OCI-LY3 (cell line): ENCODE results near the gene SNX13.
A peak's percentile ranks its signal among the peaks of the same experiment; 100 is the strongest.

Experiments used
- H2AFZ ChIP-seq: fragments of 200-600, 300-600 bp; shearing (Covaris generic); 2 replicates; pipeline ENCODE4 v1.6.0; 2014; ENCODE audit warnings: antibody characterized with exemption, low read depth, low read length
- H3K27ac ChIP-seq: fragments of 200-600, 300-600 bp; sonication (generic); 2 replicates; pipeline ENCODE4 v1.5.1; 2014; ENCODE audit warnings: mild to moderate bottlenecking, low read length, moderate library complexity, mixed read lengths
- H3K27me3 ChIP-seq: fragments of 200-600, 300-600 bp; sonication (generic); 2 replicates; pipeline ENCODE4 v1.6.1; 2014; ENCODE audit warnings: low read depth, low read length, mixed read lengths
- H3K36me3 ChIP-seq: fragments of 200-600, 300-600 bp; sonication (generic); replicated peaks from 2 replicates; pipeline ENCODE3; 2014; ENCODE audit warnings: low read depth, low read length, mixed read lengths
- H3K4me1 ChIP-seq: fragments of 300-600, 200-600 bp; sonication (generic); 2 replicates; pipeline ENCODE4 v1.6.1; 2014; ENCODE audit warnings: low read length, mixed read lengths
- H3K4me2 ChIP-seq: fragments of 200-600, 300-600 bp; sonication (generic); 2 replicates; pipeline ENCODE4 v1.6.1; 2014; ENCODE audit warnings: low read length, mixed read lengths
- H3K4me3 ChIP-seq: fragments of 300-600, 200-600 bp; sonication (generic); 2 replicates; pipeline ENCODE4 v1.5.1; 2014; ENCODE audit warnings: antibody characterized with exemption, mild to moderate bottlenecking, low read length, moderate library complexity
- H3K79me2 ChIP-seq: fragments of 300-600, 200-600 bp; shearing (Covaris generic); 2 replicates; pipeline ENCODE4 v1.6.1; 2014; ENCODE audit warnings: mild to moderate bottlenecking, low read length, mixed read lengths
- H3K9ac ChIP-seq: fragments of 300-600, 200-600 bp; shearing (Covaris generic); 2 replicates; pipeline ENCODE4 v1.6.0; 2014; ENCODE audit warnings: mild to moderate bottlenecking, low read length, moderate library complexity
- H3K9me3 ChIP-seq: fragments of 200-600, 300-600 bp; shearing (Covaris generic); 2 replicates; pipeline ENCODE4 v1.6.1; 2014; ENCODE audit warnings: low read length, mixed read lengths; ENCODE audit not compliant: insufficient read depth
- H4K20me1 ChIP-seq: fragments of 200-600, 300-600 bp; sonication (generic); 2 replicates; pipeline ENCODE4 v1.6.1; 2016; ENCODE audit warnings: low read length, mixed read lengths; ENCODE audit not compliant: insufficient read depth
- EZH2phosphoT487 ChIP-seq: fragments of 200-600 bp; shearing (Covaris generic); IDR thresholded peaks from 2 replicates; pipeline ENCODE4 v1.6.1; 2018; ENCODE audit warnings: antibody characterized with exemption, mixed run types, low read depth
- TF ChIP-seq, protein P1 (sequence below): fragments of 200-600, 300-600 bp; sonication (generic); IDR thresholded peaks from 2 replicates; pipeline ENCODE4 v1.5.1; 2014; ENCODE audit warnings: antibody characterized with exemption, low read length, low read depth

SNX13 gene

DNA sequence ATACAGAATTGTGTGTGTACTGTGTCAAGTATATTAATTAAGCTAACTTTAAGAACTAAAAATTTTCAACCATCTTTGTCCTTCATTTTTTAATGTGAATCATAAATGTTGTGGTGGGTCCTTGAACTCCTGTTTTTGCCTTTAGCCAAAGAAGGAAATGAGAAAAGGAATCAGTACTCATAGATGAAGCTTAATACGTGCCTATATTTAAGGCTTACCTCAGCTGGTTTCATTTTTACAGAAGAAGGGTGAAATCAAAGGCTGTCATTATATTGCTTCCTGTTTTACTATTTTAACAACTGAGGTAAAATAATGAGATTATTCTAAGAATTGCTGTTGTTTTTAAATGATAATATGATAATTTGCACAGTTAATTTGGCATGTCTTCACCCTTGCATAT lies 6.3 kb upstream of the SNX13 start:
- Histone ChIP-seq H3K27me3 (no peaks in the 10 kb centered on the region; the same call in 1 of the 2 replicates), H3K79me2 (no peaks in the 10 kb centered on the region), H2AFZ (no peak overlapping the region), H3K4me3 (peak overlapping the region; percentile 40), H3K36me3 (no peaks in the 10 kb centered on the region), H4K20me1 (no peaks in the 10 kb centered on the region), H3K9ac (no peak overlapping the region), H3K4me2 (peak overlapping the region; percentile 59), H3K4me1 (peaks cover 23% of the 10 kb centered on the region), H3K9me3 (no peaks in the 10 kb centered on the region), H3K27ac (no peak overlapping the region)
- TF ChIP-seq, protein P1, sequence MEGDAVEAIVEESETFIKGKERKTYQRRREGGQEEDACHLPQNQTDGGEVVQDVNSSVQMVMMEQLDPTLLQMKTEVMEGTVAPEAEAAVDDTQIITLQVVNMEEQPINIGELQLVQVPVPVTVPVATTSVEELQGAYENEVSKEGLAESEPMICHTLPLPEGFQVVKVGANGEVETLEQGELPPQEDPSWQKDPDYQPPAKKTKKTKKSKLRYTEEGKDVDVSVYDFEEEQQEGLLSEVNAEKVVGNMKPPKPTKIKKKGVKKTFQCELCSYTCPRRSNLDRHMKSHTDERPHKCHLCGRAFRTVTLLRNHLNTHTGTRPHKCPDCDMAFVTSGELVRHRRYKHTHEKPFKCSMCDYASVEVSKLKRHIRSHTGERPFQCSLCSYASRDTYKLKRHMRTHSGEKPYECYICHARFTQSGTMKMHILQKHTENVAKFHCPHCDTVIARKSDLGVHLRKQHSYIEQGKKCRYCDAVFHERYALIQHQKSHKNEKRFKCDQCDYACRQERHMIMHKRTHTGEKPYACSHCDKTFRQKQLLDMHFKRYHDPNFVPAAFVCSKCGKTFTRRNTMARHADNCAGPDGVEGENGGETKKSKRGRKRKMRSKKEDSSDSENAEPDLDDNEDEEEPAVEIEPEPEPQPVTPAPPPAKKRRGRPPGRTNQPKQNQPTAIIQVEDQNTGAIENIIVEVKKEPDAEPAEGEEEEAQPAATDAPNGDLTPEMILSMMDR: no peak
- TF ChIP-seq EZH2phosphoT487: no peak

DNA sequence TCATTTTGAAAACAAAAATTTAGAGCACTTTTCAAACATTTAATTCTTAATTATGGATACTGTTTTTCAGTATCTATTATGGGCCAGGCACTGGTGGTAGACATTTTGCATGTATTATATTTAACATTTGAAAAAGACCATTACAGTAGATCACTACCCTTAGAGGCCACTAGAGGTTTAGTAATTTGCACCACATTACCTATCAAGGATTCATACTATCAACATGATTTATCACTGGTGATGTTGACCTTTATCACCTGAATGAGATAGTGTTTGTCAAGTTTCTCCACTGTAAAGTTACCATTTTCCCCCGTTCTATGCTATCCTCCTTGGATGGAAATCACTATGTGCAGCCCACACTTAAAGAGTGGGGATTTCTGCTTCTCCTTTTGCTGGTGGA lies 4.4 kb upstream of the SNX13 start:
- H3K9ac ChIP-seq: no peak overlapping the region
- H3K9me3 ChIP-seq: no peaks in the 10 kb centered on the region
- no peaks in the 10 kb centered on the region; the same call in 1 of the 2 replicates for H3K27me3 ChIP-seq
- TF ChIP-seq EZH2phosphoT487: no peak
- TF ChIP-seq, protein P1: peak; percentile 4; the same call in 1 of the 2 replicates
- no peak overlapping the region for H3K4me2 ChIP-seq
- H4K20me1 ChIP-seq: no peaks in the 10 kb centered on the region
- no peak overlapping the region for H3K4me3 ChIP-seq
- H3K79me2 ChIP-seq: peaks cover 9% of the 10 kb centered on the region
- no peak overlapping the region for H3K27ac ChIP-seq
- peaks cover 25% of the 10 kb centered on the region for H3K4me1 ChIP-seq
- H3K36me3 ChIP-seq: no peaks in the 10 kb centered on the region
- no peak overlapping the region for H2AFZ ChIP-seq

DNA sequence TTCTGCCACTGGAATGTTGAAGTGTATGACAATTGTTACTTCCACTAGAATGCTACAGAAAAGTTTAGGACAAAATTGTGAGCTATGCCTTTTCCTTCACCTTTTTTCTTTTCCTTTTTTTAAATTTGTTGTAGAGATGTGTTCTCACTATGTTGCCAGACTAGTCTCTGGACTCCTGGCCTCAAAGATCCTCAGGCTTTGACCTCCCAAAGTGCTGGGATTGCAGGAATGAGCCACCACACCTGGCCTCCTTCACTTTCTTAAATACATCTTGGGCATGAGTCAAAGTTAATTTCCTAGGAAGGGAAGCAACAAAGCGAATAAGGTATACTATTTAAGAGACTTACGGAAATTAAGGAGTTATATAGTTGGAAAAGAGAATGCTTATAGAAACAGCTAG lies 2.7 kb upstream of the SNX13 start:
- Histone ChIP-seq H4K20me1 (no peaks in the 10 kb centered on the region; the same call in 1 of the 2 replicates), H3K79me2 (peaks cover 26% of the 10 kb centered on the region), H3K9ac (no peak overlapping the region), H3K9me3 (no peaks in the 10 kb centered on the region), H2AFZ (no peak overlapping the region), H3K36me3 (no peaks in the 10 kb centered on the region), H3K27ac (no peak overlapping the region), H3K4me3 (no peak overlapping the region), H3K4me2 (no peak overlapping the region), H3K4me1 (peaks cover 32% of the 10 kb centered on the region), H3K27me3 (no peaks in the 10 kb centered on the region; the same call in 1 of the 2 replicates)
- TF ChIP-seq, protein P1: no peak
- TF ChIP-seq EZH2phosphoT487: no peak

DNA sequence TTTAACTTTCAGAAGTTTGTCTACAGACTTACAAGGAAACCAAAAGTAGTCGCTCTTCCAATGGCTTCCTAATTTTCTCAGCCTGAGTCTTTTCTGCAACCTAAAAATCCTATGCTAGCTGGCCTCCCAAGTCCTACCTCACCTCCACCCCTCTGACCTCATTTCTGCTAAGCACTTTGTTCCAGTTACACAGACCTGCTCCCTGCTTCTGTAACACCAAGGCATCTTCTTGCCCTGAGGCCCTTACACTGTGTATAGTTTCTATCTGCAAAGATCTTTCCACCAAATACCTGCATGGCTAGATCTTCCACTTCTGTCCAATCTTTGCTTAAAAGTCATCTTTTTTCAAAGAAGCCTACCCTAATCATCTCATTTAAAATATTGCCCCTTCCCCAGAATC lies 1.9 kb upstream of the SNX13 start:
- Histone ChIP-seq H2AFZ (no peak overlapping the region), H3K36me3 (no peaks in the 10 kb centered on the region), H3K9ac (no peak overlapping the region), H3K9me3 (no peaks in the 10 kb centered on the region), H3K79me2 (peaks cover 33% of the 10 kb centered on the region), H3K4me1 (peaks cover 34% of the 10 kb centered on the region), H3K27ac (no peak overlapping the region), H3K4me3 (no peak overlapping the region), H3K27me3 (no peaks in the 10 kb centered on the region; the same call in 1 of the 2 replicates), H3K4me2 (no peak overlapping the region), H4K20me1 (no peaks in the 10 kb centered on the region; the same call in 1 of the 2 replicates)
- TF ChIP-seq, protein P1: no peak
- no peak for TF ChIP-seq EZH2phosphoT487
